Measurements from ENCODE around the gene LRP2BP. TPM values are rescaled to one million over a fixed set of nuclear protein-coding genes. Genes with fewer than 3 reads are reported as not detected.
A peak's percentile ranks its signal among the peaks of the same experiment; 100 is the strongest.

The LRP2BP gene
- total and polyA plus RNA-seq, 2 of the 13 experiments (the other 11 are each of a cell fraction or from before 2014, with no cell fraction given) = 0.22 to 0.29 TPM

DNA sequence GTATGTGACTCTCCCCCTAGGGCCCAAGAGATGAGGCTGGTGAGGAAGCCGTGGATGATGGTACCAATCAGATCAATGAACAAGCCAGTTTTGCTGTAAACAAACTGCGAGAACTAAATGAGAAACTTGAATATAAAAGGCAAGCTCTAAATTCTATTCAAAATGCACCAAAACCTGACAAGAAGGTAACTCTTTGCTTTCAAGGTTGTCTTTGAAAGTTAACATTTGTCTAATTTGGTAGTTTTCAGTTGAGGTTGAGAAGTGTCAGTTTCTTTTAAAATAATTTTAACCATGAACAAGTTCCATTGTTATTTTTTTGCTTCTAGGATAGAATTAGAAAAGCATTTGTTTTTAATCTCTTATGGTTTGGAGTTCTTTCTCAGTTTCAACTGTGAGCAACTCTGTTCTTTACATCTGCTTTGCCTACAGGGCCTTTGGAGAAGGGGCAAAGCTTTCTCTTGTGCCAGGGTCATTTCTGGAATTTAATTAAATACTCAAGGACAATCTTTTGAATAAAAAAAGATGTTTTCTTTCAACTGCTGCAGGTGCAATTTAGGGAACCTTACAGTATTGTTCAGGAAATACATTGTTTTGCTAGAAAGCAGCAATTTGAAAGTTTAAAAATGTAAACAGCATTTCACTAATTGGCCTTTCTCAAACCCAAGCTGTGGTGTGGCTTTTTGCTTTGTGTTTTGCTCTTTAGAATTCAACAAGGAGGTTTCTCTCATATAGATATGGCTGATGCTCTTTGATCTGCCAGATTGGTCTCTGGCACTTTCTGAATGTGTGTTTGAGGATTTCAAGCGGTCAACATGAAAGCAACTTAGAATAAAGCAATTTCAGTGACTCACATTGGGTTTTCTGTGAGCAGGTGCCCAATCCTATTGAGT lies 62.9 kb downstream of the LRP2BP start (continued):
- TF ChIP-seq, protein P1, sequence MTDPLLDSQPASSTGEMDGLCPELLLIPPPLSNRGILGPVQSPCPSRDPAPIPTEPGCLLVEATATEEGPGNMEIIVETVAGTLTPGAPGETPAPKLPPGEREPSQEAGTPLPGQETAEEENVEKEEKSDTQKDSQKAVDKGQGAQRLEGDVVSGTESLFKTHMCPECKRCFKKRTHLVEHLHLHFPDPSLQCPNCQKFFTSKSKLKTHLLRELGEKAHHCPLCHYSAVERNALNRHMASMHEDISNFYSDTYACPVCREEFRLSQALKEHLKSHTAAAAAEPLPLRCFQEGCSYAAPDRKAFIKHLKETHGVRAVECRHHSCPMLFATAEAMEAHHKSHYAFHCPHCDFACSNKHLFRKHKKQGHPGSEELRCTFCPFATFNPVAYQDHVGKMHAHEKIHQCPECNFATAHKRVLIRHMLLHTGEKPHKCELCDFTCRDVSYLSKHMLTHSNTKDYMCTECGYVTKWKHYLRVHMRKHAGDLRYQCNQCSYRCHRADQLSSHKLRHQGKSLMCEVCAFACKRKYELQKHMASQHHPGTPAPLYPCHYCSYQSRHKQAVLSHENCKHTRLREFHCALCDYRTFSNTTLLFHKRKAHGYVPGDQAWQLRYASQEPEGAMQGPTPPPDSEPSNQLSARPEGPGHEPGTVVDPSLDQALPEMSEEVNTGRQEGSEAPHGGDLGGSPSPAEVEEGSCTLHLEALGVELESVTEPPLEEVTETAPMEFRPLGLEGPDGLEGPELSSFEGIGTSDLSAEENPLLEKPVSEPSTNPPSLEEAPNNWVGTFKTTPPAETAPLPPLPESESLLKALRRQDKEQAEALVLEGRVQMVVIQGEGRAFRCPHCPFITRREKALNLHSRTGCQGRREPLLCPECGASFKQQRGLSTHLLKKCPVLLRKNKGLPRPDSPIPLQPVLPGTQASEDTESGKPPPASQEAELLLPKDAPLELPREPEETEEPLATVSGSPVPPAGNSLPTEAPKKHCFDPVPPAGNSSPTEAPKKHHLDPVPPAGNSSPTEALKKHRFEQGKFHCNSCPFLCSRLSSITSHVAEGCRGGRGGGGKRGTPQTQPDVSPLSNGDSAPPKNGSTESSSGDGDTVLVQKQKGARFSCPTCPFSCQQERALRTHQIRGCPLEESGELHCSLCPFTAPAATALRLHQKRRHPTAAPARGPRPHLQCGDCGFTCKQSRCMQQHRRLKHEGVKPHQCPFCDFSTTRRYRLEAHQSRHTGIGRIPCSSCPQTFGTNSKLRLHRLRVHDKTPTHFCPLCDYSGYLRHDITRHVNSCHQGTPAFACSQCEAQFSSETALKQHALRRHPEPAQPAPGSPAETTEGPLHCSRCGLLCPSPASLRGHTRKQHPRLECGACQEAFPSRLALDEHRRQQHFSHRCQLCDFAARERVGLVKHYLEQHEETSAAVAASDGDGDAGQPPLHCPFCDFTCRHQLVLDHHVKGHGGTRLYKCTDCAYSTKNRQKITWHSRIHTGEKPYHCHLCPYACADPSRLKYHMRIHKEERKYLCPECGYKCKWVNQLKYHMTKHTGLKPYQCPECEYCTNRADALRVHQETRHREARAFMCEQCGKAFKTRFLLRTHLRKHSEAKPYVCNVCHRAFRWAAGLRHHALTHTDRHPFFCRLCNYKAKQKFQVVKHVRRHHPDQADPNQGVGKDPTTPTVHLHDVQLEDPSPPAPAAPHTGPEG (CRISPR knock-in tag; IDR thresholded peaks at IDR 0.05) = no peak
- TF ChIP-seq NFYB (CRISPR knock-in tag; IDR thresholded peaks at IDR 0.05) = no peak
- no peak for TF ChIP-seq SNAPC2 (CRISPR knock-in tag; IDR thresholded peaks at IDR 0.05)
- TF ChIP-seq POLR2A (IDR thresholded peaks at IDR 0.05; ENCODE audit: insufficient read depth in 1 of 2, low read depth in 2 of 2, low read length in 2 of 2) = no peak
- TF ChIP-seq TBX3 (IDR thresholded peaks at IDR 0.05; ENCODE audit: borderline replicate concordance) = 0 out of 2 replicates have a peak, but pooled peaks have one; percentile 54
- TF ChIP-seq, protein P2, sequence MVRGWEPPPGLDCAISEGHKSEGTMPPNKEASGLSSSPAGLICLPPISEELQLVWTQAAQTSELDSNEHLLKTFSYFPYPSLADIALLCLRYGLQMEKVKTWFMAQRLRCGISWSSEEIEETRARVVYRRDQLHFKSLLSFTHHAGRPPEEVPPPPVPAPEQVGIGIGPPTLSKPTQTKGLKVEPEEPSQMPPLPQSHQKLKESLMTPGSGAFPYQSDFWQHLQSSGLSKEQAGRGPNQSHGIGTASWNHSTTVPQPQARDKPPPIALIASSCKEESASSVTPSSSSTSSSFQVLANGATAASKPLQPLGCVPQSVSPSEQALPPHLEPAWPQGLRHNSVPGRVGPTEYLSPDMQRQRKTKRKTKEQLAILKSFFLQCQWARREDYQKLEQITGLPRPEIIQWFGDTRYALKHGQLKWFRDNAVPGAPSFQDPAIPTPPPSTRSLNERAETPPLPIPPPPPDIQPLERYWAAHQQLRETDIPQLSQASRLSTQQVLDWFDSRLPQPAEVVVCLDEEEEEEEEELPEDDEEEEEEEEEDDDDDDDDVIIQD (CRISPR knock-in tag; IDR thresholded peaks at IDR 0.05; ENCODE audit: low read depth) = 0 out of 2 replicates have a peak, but pooled peaks have one; percentile 44
- TF ChIP-seq MTF2 (CRISPR knock-in tag; IDR thresholded peaks at IDR 0.05; ENCODE audit: borderline replicate concordance) = no peak
- peak in 1 of 2 experiments; percentile 82; a peak in 2 of 4 replicates for TF ChIP-seq EP300 (IDR thresholded peaks at IDR 0.05; ENCODE audit: low read depth in 2 of 2, low read length in 2 of 2)
- peak; percentile 48; the same call in 1 of the 2 replicates for TF ChIP-seq EP300 (CRISPR knock-in tag; IDR thresholded peaks at IDR 0.05; ENCODE audit: borderline replicate concordance)
- 0 out of 2 replicates have a peak, but pooled peaks have one; percentile 7 for TF ChIP-seq RARA (CRISPR knock-in tag; IDR thresholded peaks at IDR 0.05)
- TF ChIP-seq PLSCR1 (CRISPR knock-in tag; IDR thresholded peaks at IDR 0.05; ENCODE audit: borderline replicate concordance) = no peak
- peak; percentile 57 for TF ChIP-seq TEAD3 (CRISPR knock-in tag; optimal IDR thresholded peaks at IDR 0.05; ENCODE audit: borderline replicate concordance)
- no peak for TF ChIP-seq FOXA1 (IDR thresholded peaks at IDR 0.05)
- peak; percentile 46; the same call in 1 of the 2 replicates for TF ChIP-seq FOXA1 (CRISPR knock-in tag; IDR thresholded peaks at IDR 0.05)
- TF ChIP-seq PITX1 (CRISPR knock-in tag; IDR thresholded peaks at IDR 0.05) = peak; percentile 64
- no peak for TF ChIP-seq ZNF296 (CRISPR knock-in tag; conservative IDR thresholded peaks at IDR 0.05)
- no peak for TF ChIP-seq CC2D1A (CRISPR knock-in tag; IDR thresholded peaks at IDR 0.05)
- TF ChIP-seq TP53 (CRISPR knock-in tag; conservative IDR thresholded peaks at IDR 0.05) = no peak
- no peak for TF ChIP-seq TOE1 (CRISPR knock-in tag; IDR thresholded peaks at IDR 0.05)
- TF ChIP-seq ZNF576 (CRISPR knock-in tag; IDR thresholded peaks at IDR 0.05) = no peak
- 0 out of 2 replicates have a peak, but pooled peaks have one; percentile 36 for TF ChIP-seq FOSL1 (CRISPR knock-in tag; IDR thresholded peaks at IDR 0.05; ENCODE audit: borderline replicate concordance)
- TF ChIP-seq KAT8 (CRISPR knock-in tag; IDR thresholded peaks at IDR 0.05) = peak; percentile 30; the same call in 1 of the 2 replicates
- no peak for TF ChIP-seq ZNF224 (CRISPR knock-in tag; IDR thresholded peaks at IDR 0.05)

All from HepG2 (cell line).